Measurements from ENCODE around the gene RASGRF1. TPM values are rescaled to one million over a fixed set of nuclear protein-coding genes. Genes with fewer than 3 reads are reported as not detected.
"Not testable (repeated sequence)": the region's sequence is repeated elsewhere in the genome, so short reads cannot be mapped to it uniquely, and the experiment has no call there.

Gene RASGRF1
- total RNA-seq, 1 donor from 2014 or later, result 11.4 TPM

- no peak for ATAC-seq (ENCODE audit: low read depth)
- Mint-ChIP-seq H3K4me3 (no peak overlapping the region), H3K4me1 (peaks cover 11% of the 10 kb centered on the region), H3K36me3 (ENCODE audit: low read depth) (no peaks in the 10 kb centered on the region), H3K9me3 (peaks cover 2% of the 10 kb centered on the region), H3K27me3 (no peaks in the 10 kb centered on the region), H3K27ac (no peak overlapping the region)
- intact Hi-C loops (cut with micrococcal nuclease), result loop anchor here (1.0 to 5.0 kb wide), 2 partner anchors 157 to 825 kb away; no protein-coding TSS in a partner anchor
- TF ChIP-seq CTCF (IDR thresholded peaks at IDR 0.05), result no peak
- ChIA-PET POLR2A (interaction anchor here (0.5 to 2.0 kb wide), 2 partner anchors 154 to 156 kb away, joined by 3 to 6 read pairs; no protein-coding TSS in a partner anchor), CTCF (interaction anchor here (0.9 to 8.0 kb wide), 12 partner anchors 8 to 181 kb away, joined by 3 to 209 read pairs (median 5); no protein-coding TSS in a partner anchor)
- no peak for DNase-seq
Measured at GRCh38 chr15:79027532-79028410, 62.8 kb downstream of the RASGRF1 start.

GRCh38 chr15:79025802-79026201, 64.8 kb downstream of the RASGRF1 start:
- POLR2A ChIA-PET, result interaction anchor here (0.6 to 2.5 kb wide), 9 partner anchors 20 to 764 kb away, joined by 3 to 24 read pairs (median 10); partner anchors contain the start of gene CTSH

GRCh38 chr15:79025201-79025600, 65.4 kb downstream of the RASGRF1 start:
- H3K4me1 Mint-ChIP-seq, result peaks cover 13% of the 10 kb centered on the region
- intact Hi-C loops (cut with micrococcal nuclease), result loop anchor here (1.0 to 5.0 kb wide), 6 partner anchors 20 to 827 kb away; no protein-coding TSS in a partner anchor
- H3K27me3 Mint-ChIP-seq, result no peaks in the 10 kb centered on the region
- no peak for TF ChIP-seq CTCF (IDR thresholded peaks at IDR 0.05)
- H3K36me3 Mint-ChIP-seq (ENCODE audit: low read depth), result no peaks in the 10 kb centered on the region
- DNase-seq (peak; percentile 59), ATAC-seq (ENCODE audit: low read depth) (peak; percentile 86)
- POLR2A ChIA-PET, result interaction anchor here (0.6 to 2.5 kb wide), 10 partner anchors 19 to 765 kb away, joined by 3 to 24 read pairs (median 8); partner anchors contain the start of gene CTSH
- H3K9me3 Mint-ChIP-seq, result peaks cover 2% of the 10 kb centered on the region
- peak overlapping the region; percentile 44 for H3K4me3 Mint-ChIP-seq
- H3K27ac Mint-ChIP-seq, result peak overlapping the region; percentile 47
- CTCF ChIA-PET, result interaction anchor here (0.6 to 8.0 kb wide), 27 partner anchors 12 to 274 kb away, joined by 3 to 209 read pairs (median 5); partner anchors contain the start of gene CTSH

More at GRCh38 chr15:79025802-79026201, 64.8 kb downstream of the RASGRF1 start:
- Mint-ChIP-seq H3K4me3 (no peak overlapping the region), H3K27ac (no peak overlapping the region), H3K36me3 (ENCODE audit: low read depth) (no peaks in the 10 kb centered on the region), H3K4me1 (peaks cover 13% of the 10 kb centered on the region), H3K9me3 (peaks cover 2% of the 10 kb centered on the region), H3K27me3 (no peaks in the 10 kb centered on the region)
- no peak for TF ChIP-seq CTCF (IDR thresholded peaks at IDR 0.05)
- ATAC-seq (ENCODE audit: low read depth), result no peak
- CTCF ChIA-PET, result interaction anchor here (0.7 to 8.0 kb wide), 24 partner anchors 13 to 275 kb away, joined by 3 to 209 read pairs (median 6); partner anchors contain the start of gene CTSH
- no peak for DNase-seq
- intact Hi-C loops (cut with micrococcal nuclease), result loop anchor here (1.0 to 5.0 kb wide), 6 partner anchors 21 to 826 kb away; no protein-coding TSS in a partner anchor

GRCh38 chr15:79024493-79024892, 66.1 kb downstream of the RASGRF1 start:
- not testable (repeated sequence) for H3K9me3 Mint-ChIP-seq; H3K36me3 Mint-ChIP-seq (ENCODE audit: low read depth); H3K27me3 Mint-ChIP-seq; DNase-seq; ATAC-seq (ENCODE audit: low read depth); H3K27ac Mint-ChIP-seq; H3K4me3 Mint-ChIP-seq
- H3K4me1 Mint-ChIP-seq, result peaks cover 13% of the 10 kb centered on the region
- ChIA-PET CTCF (interaction anchor here (0.6 to 8.0 kb wide), 23 partner anchors 17 to 273 kb away, joined by 3 to 209 read pairs (median 6); partner anchors contain the start of gene CTSH), POLR2A (interaction anchor here (1.1 to 2.5 kb wide), 7 partner anchors 45 to 268 kb away, joined by 3 to 24 read pairs (median 11); partner anchors contain the start of gene CTSH)
- intact Hi-C loops (cut with micrococcal nuclease), result loop anchor here (2.0 kb wide), 3 partner anchors 20 to 268 kb away; no protein-coding TSS in a partner anchor

- Mint-ChIP-seq H3K9me3 (peaks cover 2% of the 10 kb centered on the region), H3K4me3 (no peak overlapping the region), H3K36me3 (ENCODE audit: low read depth) (no peaks in the 10 kb centered on the region), H3K4me1 (peaks cover 13% of the 10 kb centered on the region), H3K27me3 (no peaks in the 10 kb centered on the region), H3K27ac (no peak overlapping the region)
- ChIA-PET POLR2A (interaction anchor here (0.6 to 1.0 kb wide), 3 partner anchors 19 to 121 kb away, joined by 3 to 5 read pairs (median 3); partner anchors contain the start of gene CTSH), CTCF (interaction anchor here (1.0 to 7.8 kb wide), 3 partner anchors 17 to 160 kb away, joined by 4 to 151 read pairs (median 5); no protein-coding TSS in a partner anchor)
- no peak for TF ChIP-seq CTCF (IDR thresholded peaks at IDR 0.05)
- intact Hi-C loops (cut with micrococcal nuclease), result loop anchor here (2.0 kb wide), 3 partner anchors 19 to 267 kb away; no protein-coding TSS in a partner anchor
- ATAC-seq (ENCODE audit: low read depth), result no peak
- no peak for DNase-seq
Measured at GRCh38 chr15:79023918-79024317, 66.7 kb downstream of the RASGRF1 start.

Data from activated B cell treated with CpG ODN at 0.5 μM for 24 hours (primary cell).